ENCODE results near the gene PIP5K1B.

- no peak for TF ChIP-seq CTCF (IDR thresholded peaks at IDR 0.05)
- TF ChIP-seq POLR2A (IDR thresholded peaks at IDR 0.05): no peak
Observed at GRCh38 chr9:68726489-68726888, 21.4 kb downstream of the PIP5K1B start.
